HG03025 (cell line): ENCODE measurements around the gene SPATA3.

Experiments used
- ATAC-seq: cut with Tn5 transposase; IDR thresholded peaks from one replicate; pipeline ENCODE4 v1.9.1; 2021; ENCODE audit warnings: mild to moderate bottlenecking, moderate library complexity; ENCODE audit not compliant: unreplicated experiment, low FRiP score

Gene SPATA3

DNA sequence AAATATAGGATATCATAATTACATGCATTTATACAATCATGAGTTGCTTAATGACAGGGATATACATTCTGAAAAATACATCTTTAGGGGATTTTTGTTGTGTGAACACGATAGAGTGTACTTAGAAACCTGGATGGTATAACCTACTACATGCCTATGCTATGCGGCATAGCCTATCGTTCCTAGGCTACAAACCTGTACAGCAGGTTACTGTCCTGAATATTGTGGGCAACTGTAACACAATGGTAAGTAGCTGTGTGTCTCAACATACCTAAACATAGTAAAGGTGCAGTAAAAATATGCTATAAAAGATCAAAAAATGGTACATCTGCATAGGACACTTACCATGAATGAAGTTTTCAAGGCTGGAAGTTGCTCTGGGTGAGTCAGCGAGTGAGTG, 47.9 kb downstream of the SPATA3 start:
- ATAC-seq, result no peak

DNA sequence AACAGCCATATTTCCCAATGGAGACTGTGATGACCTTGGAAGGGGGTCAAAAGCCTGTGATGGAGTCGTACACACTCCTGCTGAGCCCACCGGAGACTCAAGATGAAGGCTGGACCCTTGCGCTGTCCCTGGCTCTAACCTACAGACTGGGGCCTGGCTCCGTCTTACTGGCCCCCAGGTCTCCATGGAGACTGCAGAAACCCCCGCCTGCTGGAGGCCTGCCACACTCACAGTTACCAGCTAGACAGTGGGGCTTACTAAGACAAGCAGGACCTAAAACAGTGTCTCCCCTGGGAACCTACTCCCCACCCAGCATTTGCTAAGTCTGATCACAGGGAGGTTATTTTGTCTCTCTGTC, 51.0 kb downstream of the SPATA3 start:
- no peak for ATAC-seq

DNA sequence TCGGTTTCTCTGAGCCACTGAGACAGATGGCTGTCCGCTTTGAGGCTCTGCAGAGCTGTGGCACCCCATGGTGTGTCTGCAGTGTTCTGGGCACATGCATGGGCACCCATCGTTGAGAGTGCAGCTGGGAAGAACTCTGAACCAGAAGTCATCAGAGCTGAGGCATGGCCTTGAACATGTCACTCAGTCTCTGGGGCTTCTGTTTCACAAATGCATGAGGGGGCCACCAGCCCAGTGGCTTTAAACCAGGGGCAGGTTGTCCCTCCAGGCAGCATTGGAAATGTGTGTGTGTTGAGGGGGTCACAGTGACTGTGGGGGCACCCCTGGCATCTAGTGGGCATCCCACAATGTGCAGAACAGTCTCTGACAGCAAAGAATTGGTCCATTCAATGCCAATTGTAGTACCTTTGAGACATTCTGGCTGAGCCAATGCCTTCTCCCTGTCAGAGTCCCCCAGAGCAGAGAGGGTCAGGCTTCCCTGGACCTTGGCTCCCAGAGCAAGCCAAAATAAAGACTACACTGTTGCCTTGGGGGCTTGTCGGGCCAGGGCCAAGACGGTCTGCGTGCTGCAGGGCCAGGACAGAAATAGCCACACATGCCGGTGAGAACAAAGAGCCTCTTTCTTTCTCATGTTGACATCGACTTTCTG, 51.5 kb downstream of the SPATA3 start:
- no peak for ATAC-seq

DNA sequence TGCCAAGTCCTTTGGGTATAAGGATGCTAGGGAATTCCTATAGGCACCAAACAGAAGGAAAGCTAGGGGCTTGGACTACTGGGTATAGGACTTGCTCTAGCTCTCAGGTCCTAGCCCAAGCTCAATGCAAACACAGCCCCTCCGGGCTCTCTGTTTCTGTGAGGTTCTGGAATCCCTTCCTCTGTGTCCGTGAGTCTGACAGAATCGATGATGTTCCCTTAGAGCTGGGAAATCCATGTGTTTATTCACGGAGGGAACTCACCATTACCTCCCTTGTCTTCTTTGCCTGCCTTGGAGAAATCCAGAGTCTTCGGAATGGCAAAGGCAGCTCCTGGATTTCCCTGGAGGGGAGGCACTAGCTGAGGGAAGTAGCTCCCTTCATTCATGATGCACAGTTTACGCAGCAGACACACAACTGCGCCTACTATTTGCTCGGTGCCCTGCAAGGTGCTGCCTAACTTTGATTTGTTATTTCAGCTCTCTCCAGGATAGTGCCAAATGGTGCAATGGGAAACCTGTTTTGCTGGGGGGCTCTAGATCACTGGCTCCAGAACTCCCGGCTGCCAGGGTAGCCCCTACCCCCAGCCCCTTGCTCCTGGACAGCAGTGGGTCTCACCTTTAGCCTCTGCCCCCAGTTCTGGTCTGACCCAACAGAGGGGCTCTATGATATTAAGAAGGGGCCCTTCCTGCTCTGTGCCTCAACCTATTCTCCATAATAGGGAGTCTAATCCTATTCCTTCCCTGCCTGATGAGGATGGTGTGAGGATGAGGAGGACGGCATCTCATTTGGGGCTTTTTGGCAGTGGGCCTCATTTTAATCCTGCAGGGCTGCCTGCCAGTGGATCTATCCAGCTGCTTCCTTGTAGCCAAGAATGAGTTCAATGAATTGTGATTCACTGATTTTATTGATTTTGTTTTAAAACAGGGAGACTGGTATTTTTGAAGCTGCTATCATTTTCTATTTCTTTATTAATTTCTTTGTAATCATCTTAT, 52.3 kb downstream of the SPATA3 start:
- ATAC-seq, result no peak

DNA sequence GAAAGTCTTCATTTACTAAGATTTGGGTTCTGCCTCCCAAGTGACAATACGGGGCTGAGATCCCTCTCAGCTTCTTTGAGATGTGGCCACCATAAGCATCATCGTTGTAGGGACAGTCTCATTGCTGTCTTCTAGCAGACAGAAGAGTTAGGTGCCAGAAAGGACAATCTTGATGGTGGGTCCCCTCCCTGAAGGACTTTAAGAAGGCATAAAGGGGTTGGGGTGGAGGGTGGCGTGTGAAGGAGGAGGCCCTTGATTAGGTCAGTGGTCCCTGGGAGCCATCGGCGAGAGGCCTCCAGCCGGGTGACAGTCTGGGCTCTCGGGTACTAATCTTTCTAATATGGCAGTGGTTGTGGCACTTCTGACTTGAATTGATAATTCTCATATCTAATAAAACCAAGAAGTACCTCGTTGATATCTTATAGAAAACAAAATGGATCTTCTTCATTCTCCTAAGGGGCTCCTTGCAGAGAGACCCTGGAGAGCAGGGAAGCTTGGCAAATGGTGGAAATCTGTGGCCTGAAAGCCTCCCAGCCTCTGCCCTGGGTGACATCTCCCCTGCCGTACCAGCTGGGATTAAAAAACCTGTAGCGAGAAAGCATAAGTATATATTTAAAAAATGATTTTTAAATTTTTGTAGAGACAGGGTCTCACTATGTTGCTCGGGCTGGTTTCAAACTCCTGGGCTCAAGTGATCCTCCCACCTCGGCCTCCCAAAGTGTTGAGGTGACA, 53.5 kb downstream of the SPATA3 start:
- ATAC-seq, result no peak

DNA sequence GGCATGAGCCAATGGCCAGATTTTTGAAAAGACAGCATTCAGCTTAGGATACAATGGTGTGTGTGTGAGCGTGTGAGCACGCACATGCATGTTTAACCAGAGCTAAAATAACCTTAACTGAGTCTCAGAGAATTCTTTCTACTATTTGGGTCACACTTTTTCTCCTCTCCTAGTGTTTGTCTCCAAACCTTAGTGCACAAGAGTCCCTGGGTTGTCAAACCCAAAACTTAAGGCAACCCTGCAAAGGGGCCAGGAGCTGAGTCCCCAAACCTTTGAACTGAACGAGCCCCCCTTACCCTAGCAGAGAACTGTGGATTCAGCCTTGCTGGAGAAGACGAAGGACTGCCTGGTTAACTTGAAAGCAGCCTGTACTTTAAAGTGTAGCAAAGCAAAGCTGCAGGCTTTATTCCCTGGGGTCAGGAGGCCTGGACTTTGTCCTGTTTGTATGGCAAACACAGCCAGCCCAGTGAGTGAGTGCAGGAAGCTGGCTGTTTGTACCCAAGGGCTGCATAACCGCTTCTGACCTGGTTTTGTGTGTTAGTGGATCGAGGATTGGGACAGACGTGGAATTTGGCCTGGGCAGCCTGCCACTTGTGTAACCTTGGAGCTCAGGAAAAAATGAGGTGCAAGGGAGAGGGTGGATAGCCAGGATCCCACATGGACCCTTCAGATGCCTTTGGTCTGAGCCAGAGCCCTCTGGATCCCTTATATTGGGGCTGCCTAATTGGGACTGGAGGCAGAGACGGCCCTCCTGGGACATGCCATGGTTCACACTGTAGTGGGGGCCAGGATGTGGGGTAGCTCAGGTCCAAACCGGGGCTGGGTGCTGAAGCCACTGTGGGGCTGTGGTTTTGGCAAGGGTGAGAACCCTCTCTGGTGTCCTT, 54.3 kb downstream of the SPATA3 start:
- ATAC-seq, result no peak

DNA sequence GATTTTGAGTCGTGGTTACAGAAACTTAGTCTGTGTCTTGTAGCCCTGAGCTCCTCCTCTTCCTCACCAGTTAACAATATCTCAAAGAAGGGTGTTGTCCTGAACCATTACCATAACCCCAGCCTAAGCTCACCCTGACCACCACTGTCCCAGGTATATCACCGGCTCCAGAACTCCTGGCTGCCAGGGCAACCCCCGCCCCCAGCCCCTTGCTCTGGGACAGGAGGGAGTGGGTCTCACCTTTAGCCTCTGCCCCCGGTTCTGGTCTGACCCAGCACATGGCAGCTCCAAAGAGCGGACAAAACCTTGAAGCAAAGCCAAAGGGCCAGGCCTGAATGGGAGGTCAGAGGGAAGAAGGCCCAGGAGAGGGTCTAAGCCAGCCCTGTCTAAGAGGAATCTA, 55.2 kb downstream of the SPATA3 start:
- ATAC-seq, result no peak

DNA sequence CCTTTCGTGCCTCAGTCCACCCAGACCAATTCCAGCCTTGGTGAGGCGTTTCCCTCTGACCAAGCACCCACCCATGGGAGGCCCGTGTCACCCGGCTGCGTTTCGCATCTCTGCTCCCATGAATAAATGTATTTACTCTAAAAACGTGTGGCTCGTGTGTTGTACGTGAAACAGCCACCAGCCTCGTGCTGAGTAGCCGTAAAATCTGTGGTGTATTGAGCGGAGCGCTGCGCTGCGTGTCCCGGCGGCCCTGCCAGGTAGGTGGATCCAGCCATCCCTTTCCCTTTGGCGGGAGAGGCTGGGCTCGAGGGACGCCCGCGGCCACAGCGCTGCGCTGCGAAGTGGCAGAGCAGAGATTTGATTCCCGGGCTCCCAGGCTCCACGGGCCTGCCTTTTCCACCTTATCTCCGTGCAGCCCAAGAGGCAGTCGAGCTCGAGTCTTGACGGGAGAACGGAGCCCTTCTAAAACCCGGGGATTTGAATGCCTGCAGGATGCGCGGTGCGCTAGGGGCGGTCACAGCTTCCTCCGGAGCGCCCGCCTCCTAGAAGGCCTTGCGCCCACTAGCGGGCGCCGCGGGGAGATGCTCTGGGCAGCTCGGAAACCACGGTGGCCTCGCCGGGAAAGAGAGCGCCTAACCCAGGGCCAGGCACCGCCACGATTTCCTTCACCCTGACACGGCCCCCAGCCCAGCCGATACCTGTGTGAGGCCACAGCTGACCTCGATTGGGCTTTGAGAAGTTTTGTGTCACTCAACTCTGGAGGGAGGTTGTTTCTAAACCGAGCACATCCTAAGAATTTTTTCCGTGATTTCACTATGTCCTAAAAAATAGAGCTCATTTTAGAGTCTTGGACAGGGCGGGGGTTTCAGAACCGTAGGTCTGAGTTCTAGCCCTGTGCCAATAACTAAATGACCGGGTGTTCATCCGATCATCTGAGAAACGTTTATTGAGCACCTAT, 56.9 kb downstream of the SPATA3 start:
- ATAC-seq, result no peak

DNA sequence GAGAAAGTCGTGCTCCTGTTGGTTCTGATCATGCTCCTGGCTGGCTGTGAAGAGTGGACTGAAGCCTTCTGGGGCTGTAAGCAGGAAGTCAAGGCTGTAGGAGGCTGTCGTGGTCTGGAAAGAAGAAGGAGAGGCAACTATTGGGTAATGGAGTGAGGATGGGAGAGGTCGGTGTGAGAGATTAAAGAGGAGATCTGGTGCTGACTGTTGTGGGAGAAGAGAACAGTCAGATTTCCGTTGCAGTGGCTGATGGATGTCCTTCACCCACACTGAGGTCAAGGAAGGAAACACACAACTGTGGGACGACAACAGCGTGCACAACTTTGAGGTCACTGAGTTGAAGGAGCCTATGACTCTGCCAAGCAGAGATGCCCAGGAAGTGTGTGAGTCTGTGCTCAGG, 57.9 kb downstream of the SPATA3 start:
- no peak for ATAC-seq

DNA sequence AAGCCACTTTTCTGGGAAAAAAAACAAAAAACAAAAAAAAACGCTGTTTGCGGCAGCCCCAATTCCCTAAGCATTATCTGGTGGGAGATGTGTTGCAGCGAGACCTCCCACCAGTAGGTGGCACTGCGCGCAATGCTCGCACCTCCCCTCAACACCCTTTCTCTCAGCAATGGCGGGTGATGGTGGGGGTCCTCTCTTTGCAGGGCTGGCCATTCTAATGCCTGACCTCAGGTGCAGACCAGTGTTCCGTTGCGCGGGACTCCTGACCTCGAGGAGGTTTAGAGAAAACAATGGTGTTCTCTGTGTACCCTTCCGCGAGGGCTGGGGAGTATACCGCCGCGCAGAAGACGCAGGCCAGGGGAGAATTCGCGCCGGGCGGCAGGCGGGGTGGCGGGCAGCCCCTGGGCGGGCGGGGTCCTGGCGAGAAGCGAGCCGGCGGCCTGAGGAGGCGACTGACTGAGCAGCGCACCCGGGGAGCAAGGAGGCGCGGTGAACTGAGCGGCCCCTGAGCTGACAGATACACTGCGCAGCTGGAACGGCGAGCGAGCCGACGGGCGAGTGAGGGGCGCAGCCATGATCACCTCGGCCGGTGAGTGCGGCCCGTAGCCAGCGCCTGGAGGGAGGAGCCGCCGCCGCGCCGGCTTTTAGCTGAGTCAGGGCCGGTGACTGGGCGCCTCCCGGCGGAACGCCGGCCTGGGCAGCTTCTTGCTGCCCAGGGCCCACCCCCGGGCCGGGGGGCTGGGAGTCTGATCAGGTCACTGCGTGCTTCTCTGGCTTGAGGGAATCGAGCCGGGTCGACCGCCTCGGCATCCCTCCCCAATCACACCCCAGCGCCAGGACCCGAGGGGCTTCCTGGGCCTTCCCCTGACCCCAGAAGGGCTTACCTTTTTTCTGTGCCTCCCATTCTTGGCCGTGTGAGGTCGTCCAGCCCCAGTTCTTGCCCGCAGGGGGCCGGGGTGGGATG, 60.8 kb downstream of the SPATA3 start, which contains the start of gene PSMD1:
TSS of gene PSMD1 (plus strand) at position 415 of the 964 bp plus-strand sequence. CDS start at position 574, 159 bp downstream.
- ATAC-seq, result peak; percentile 70

DNA sequence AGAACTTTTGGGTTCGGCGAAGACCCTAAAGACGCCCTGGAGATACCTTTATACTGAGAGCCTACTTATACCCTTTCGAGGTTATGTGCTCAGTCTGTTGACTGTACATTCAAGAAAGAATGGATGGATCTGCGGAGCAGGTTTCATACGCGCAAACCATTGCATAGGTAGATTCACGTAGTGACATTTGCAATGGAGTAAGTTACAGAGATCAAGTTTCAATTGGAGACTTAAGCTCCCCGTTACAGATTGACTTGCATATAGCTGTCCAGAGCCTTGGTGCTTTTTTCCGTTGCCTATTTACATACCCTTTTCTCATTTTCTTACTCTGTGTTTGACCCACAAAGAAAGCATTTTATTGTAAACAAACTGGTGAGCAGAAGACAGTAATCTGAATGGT, 61.7 kb downstream of the SPATA3 start:
- ATAC-seq, result no peak
